Activated CD4-positive, CD25-positive, alpha-beta regulatory T cell (primary cell): ENCODE measurements around the gene BANF2.

Source experiments
- DNase-seq, 4 experiments: peaks; one replicate each; lab custom pipeline; 2025; lab: John Stamatoyannopoulos, UW

BANF2 gene

GRCh38 chr20:17735959-17736621 lies 36.3 kb downstream of the BANF2 start:
- no peak for DNase-seq

GRCh38 chr20:17738154-17738553 lies 38.4 kb downstream of the BANF2 start:
- DNase-seq: no peak

- DNase-seq: no peak
Observed at GRCh38 chr20:17741220-17741619, 41.5 kb downstream of the BANF2 start.

GRCh38 chr20:17742731-17743130 lies 43.0 kb downstream of the BANF2 start:
- no peak for DNase-seq

- no peak for DNase-seq
Observed at GRCh38 chr20:17743677-17744076, 43.9 kb downstream of the BANF2 start.

- no peak for DNase-seq
Observed at GRCh38 chr20:17747431-17747846, 47.7 kb downstream of the BANF2 start.

GRCh38 chr20:17748279-17748678 lies 48.5 kb downstream of the BANF2 start:
- DNase-seq: no peak

- DNase-seq: no peak
Observed at GRCh38 chr20:17749626-17749977, 49.8 kb downstream of the BANF2 start.

GRCh38 chr20:17749978-17750721 lies 50.4 kb downstream of the BANF2 start:
- DNase-seq: no peak

GRCh38 chr20:17750722-17751045 lies 50.9 kb downstream of the BANF2 start:
- DNase-seq: no peak

- no peak for DNase-seq
Observed at GRCh38 chr20:17751640-17752039, 51.9 kb downstream of the BANF2 start.

GRCh38 chr20:17752459-17752858 lies 52.7 kb downstream of the BANF2 start:
- DNase-seq: no peak

- DNase-seq: no peak
Observed at GRCh38 chr20:17753516-17753915, 53.8 kb downstream of the BANF2 start.

- DNase-seq: no peak
Observed at GRCh38 chr20:17756529-17756928, 56.8 kb downstream of the BANF2 start.

GRCh38 chr20:17757496-17757895 lies 57.7 kb downstream of the BANF2 start:
- DNase-seq: no peak

GRCh38 chr20:17758010-17758409 lies 58.2 kb downstream of the BANF2 start:
- DNase-seq: no peak

GRCh38 chr20:17758512-17758911 lies 58.7 kb downstream of the BANF2 start:
- no peak for DNase-seq

- DNase-seq: no peak
Observed at GRCh38 chr20:17759449-17759848, 59.7 kb downstream of the BANF2 start.

- DNase-seq: no peak
Observed at GRCh38 chr20:17761604-17762003, 61.8 kb downstream of the BANF2 start.

GRCh38 chr20:17762243-17762872 lies 62.6 kb downstream of the BANF2 start:
- DNase-seq: no peak

GRCh38 chr20:17762873-17763557 lies 63.2 kb downstream of the BANF2 start:
- DNase-seq: no peak

GRCh38 chr20:17765017-17765416 lies 65.3 kb downstream of the BANF2 start:
- DNase-seq: no peak

GRCh38 chr20:17765584-17765983 lies 65.8 kb downstream of the BANF2 start:
- no peak for DNase-seq
